Gastroesophageal sphincter (tissue), 3 donors: ENCODE results near the gene HAO2.

ENCODE experiments used
- EP300 ChIP-seq: sonication (generic); formaldehyde crosslinking; IDR thresholded peaks from one replicate; pipeline ENCODE4 v1.6.1; 2017; ENCODE audit warnings: antibody characterized with exemption, mild to moderate bottlenecking
- POLR2A ChIP-seq, 2 donors: fragments of 450-650 bp; IDR thresholded peaks; one replicate each; pipeline ENCODE4 v1.6.1; 2017; ENCODE audit warnings: antibody characterized with exemption in 2 of 2, mild to moderate bottlenecking in 2 of 2, moderate library complexity in 1 of 2
- TF ChIP-seq, protein P1 (sequence below), 4 experiments: fragments of 200-600 bp in 2 of 4; fragments of 450-650 bp in 2 of 4; sonication (generic) in 1 of 4; IDR thresholded peaks; one replicate each; pipeline ENCODE4 v1.5.1; 2017 to 2019; ENCODE audit warnings: antibody characterized with exemption in 4 of 4, mild to moderate bottlenecking in 2 of 4, moderate library complexity in 2 of 4

DNA sequence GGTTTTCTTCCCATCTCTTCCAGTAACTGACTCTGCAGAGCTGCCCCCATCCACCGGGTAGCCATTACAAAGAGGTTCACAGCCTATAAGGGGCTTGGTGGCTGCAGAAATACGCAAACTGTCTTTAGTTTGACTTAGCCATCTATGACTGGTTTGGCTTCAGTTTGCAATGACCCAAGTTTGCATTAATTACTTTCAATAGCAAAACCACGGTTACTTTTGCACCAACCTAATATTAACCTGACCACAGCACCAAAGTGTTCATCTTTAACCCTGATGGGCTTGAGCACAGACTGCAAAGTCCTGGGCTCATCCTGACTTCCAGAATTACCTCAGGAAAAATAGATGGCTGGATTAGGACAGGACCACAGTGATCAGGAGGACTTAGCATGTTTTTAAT is 2.2 kb upstream of the HAO2 start:
- TF ChIP-seq EP300 (no peak), POLR2A (IDR thresholded peaks at IDR 0.05) (no peak)
- TF ChIP-seq, protein P1, sequence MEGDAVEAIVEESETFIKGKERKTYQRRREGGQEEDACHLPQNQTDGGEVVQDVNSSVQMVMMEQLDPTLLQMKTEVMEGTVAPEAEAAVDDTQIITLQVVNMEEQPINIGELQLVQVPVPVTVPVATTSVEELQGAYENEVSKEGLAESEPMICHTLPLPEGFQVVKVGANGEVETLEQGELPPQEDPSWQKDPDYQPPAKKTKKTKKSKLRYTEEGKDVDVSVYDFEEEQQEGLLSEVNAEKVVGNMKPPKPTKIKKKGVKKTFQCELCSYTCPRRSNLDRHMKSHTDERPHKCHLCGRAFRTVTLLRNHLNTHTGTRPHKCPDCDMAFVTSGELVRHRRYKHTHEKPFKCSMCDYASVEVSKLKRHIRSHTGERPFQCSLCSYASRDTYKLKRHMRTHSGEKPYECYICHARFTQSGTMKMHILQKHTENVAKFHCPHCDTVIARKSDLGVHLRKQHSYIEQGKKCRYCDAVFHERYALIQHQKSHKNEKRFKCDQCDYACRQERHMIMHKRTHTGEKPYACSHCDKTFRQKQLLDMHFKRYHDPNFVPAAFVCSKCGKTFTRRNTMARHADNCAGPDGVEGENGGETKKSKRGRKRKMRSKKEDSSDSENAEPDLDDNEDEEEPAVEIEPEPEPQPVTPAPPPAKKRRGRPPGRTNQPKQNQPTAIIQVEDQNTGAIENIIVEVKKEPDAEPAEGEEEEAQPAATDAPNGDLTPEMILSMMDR (IDR thresholded peaks at IDR 0.05), result no peak
